Kidney (tissue), 14 donors: ENCODE measurements around the gene SLC25A22. TPM values are rescaled to one million over a fixed set of nuclear protein-coding genes. Genes with fewer than 3 reads are reported as not detected.
A peak's percentile ranks its signal among the peaks of the same experiment; 100 is the strongest.

ENCODE experiments used
- DNase-seq, 5 donors: peaks; one replicate each; pipeline ENCODE4 v3.0.0-alpha.2; 2013 to 2020
- FAIRE-seq: peaks from 2 replicates; lab custom pipeline; 2012; peaks lifted over from hg19 to GRCh38; lab: Jason Lieb, UNC
- H3K27ac ChIP-seq, 2 donors: one replicate each; pipeline ENCODE4 v1.7.0; 2013; ENCODE audit warnings: low read depth in 2 of 2, low read length in 2 of 2, inconsistent platforms in 1 of 2
- H3K27me3 ChIP-seq: one replicate; pipeline ENCODE4 v1.7.1; 2013; ENCODE audit warnings: low read length, inconsistent platforms; ENCODE audit not compliant: control insufficient read depth, insufficient read depth
- H3K36me3 ChIP-seq, 3 donors: one replicate each; pipeline versions ENCODE4 v1.7.0 to v1.7.1; 2013; ENCODE audit warnings: low read length in 3 of 3, control low read depth in 1 of 3, inconsistent platforms in 1 of 3; ENCODE audit not compliant: insufficient read depth in 3 of 3, control insufficient read depth in 2 of 3
- H3K4me1 ChIP-seq, 3 donors: one replicate each; pipeline versions ENCODE4 v1.7.0 to v1.7.1; 2013; ENCODE audit warnings: low read length in 3 of 3, inconsistent platforms in 1 of 3, low read depth in 1 of 3; ENCODE audit not compliant: control insufficient read depth in 2 of 3, insufficient read depth in 2 of 3
- H3K4me3 ChIP-seq, 3 donors: one replicate each; pipeline versions ENCODE4 v1.7.0 to v1.8.1; 2013; ENCODE audit warnings: low read length in 3 of 3, control low read depth in 1 of 3, inconsistent platforms in 1 of 3
- H3K9ac ChIP-seq, 3 donors: one replicate each; pipeline versions ENCODE4 v1.7.0 to v1.7.1; 2013; ENCODE audit warnings: low read length in 3 of 3, control low read depth in 1 of 3, inconsistent platforms in 1 of 3
- H3K9me3 ChIP-seq, 3 donors: one replicate each; pipeline versions ENCODE4 v1.7.0 to v1.7.1; 2013; ENCODE audit warnings: low read length in 3 of 3, control low read depth in 1 of 3, inconsistent platforms in 1 of 3; ENCODE audit not compliant: control insufficient read depth in 2 of 3, insufficient read depth in 1 of 3
- CTCF ChIP-seq: IDR thresholded peaks from 3 replicates; pipeline ENCODE4 v1.5.1; 2012; ENCODE audit warnings: mild to moderate bottlenecking, moderate library complexity, borderline replicate concordance; ENCODE audit not compliant: insufficient read depth; ENCODE audit errors: extremely low read depth
- intact Hi-C: fragments of 100-400 bp; cut with DNase I; formaldehyde crosslinking; loops from one replicate; pipeline ENCODE4 v1.11.1; 2022
- polyA plus RNA-seq: library from polyadenylated mRNA; stranded (reverse); fragments of 350-450 nt; fragmentation: Illumina TruSeq; extraction: RNeasy Lipid Tissue Mini Kit (QIAGEN cat#74804); gene quantifications from one replicate; pipeline ENCODE4 v1.2.3, GENCODE V29; 2014; ENCODE audit warnings: low read depth, low replicate concordance; ENCODE audit not compliant: insufficient read depth
- total RNA-seq: library from RNA; stranded (reverse); fragmentation: NEBNext Ultra II Directional; extraction: Animal tissue kit (Norgen Biotek cat#: 25700); gene quantifications from one replicate; pipeline ENCODE4 v1.2.1, GENCODE V29; 2021
- donor health status: control.
- donor health status: control.
- donor health status: control.
- donor health status: control.
- donor health status: control.
- donor health status: DM: yes; HTN: yes; CAD: no.
- donor health status: Normal renal cell carcinoma (clear cell type).

SLC25A22 gene
- total and polyA plus RNA-seq, 2 donors from 2014 or later: 14.3 to 17.8 TPM

GRCh38 chr11:804599-804964, 6.5 kb upstream of the SLC25A22 start:
- no peak for DNase-seq
- Histone ChIP-seq H3K9ac (peak overlapping the region in 2 of 3 donors; percentile 34 to 69), H3K9me3 (no peaks in the 10 kb centered on the region), H3K4me3 (peak overlapping the region in 2 of 3 donors; percentile 36 to 59), H3K27ac (peak overlapping the region; percentile 37 to 43), H3K36me3 (no peaks in the 10 kb centered on the region), H3K27me3 (no peaks in the 10 kb centered on the region), H3K4me1 (peaks cover 0 to 18% (median 4%) of the 10 kb centered on the region in 3 donors)
- FAIRE-seq: no peak
- no peak for TF ChIP-seq CTCF
- intact Hi-C loops: no loop called here

DNA sequence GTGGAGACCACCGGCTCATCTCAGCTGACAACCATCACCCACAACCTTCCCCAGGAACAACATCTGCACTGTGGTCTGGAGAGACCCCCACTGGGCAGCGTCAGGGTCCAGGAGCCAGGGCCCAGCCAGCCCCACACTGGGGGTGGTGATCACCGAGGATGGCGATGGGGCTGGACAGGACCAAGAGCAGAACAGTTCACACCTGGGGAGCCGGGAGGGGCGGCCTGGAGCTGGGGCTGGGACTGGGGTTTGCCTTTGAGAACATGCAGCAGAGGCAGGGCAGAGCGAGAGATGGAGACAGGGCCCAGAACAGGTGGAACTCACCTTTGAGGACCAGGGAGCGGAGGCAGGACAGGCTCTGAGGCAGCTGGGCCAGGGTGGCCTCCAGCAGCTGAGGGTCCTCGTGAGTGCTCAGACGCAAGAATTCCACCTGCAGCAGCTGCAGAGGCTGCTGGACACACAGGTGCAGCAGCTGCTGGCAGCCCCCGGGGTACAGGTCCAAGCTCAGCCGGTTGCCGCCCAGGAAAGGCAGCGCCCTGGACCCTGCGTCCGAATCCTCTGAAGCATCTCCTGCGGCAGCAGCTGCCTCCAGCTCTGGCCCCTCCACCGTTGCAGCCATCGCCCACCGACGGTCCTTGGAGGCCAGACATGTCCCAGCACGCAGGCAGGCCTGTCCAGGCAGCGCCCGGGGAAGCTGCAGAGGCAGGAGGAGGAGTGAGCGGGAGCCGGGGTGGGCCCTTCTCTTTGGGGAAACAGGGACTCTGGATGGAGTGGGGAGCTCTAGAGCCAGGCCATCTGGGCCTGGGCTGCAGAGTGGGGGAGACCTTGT, 5.9 kb upstream of the SLC25A22 start:
- intact Hi-C loops: no loop called here
- H3K36me3 ChIP-seq: no peaks in the 10 kb centered on the region
- peak overlapping the region in 2 of 3 donors; percentile 36 to 59 for H3K4me3 ChIP-seq
- no peak for FAIRE-seq
- H3K27ac ChIP-seq: no peak overlapping the region
- H3K9me3 ChIP-seq: no peaks in the 10 kb centered on the region
- DNase-seq: no peak
- H3K9ac ChIP-seq: peak overlapping the region in 1 of 3 donors; percentile 34
- no peaks in the 10 kb centered on the region for H3K27me3 ChIP-seq
- peaks cover 0 to 18% (median 4%) of the 10 kb centered on the region in 3 donors for H3K4me1 ChIP-seq
- TF ChIP-seq CTCF: no peak

- no peak for FAIRE-seq
- no peak for TF ChIP-seq CTCF
- no peak overlapping the region for H3K27ac ChIP-seq
- H3K36me3 ChIP-seq: no peaks in the 10 kb centered on the region
- intact Hi-C loops: no loop called here
- H3K4me3 ChIP-seq: no peak overlapping the region
- H3K4me1 ChIP-seq: peaks cover 0 to 14% (median 4%) of the 10 kb centered on the region in 3 donors
- H3K27me3 ChIP-seq: no peaks in the 10 kb centered on the region
- H3K9me3 ChIP-seq: no peaks in the 10 kb centered on the region
- H3K9ac ChIP-seq: no peak overlapping the region
- DNase-seq: no peak
These were observed 5.3 kb upstream of the SLC25A22 start for GRCh38 chr11:803467-803742.
